ENCODE measurements around the gene VENTX.

VENTX gene

GRCh38 chr10:133287832-133288500, 50.3 kb downstream of the VENTX start:
- Histone ChIP-seq H3F3A (ENCODE audit: control insufficient read depth, insufficient read depth) (no peaks in the 10 kb centered on the region), H4K20me1 (ENCODE audit: control insufficient read depth, insufficient read depth, low read depth, low read length) (no peaks in the 10 kb centered on the region), H3K4me3 (ENCODE audit: low read length) (no peak overlapping the region), H3K27me3 (ENCODE audit: control insufficient read depth, low read length) (no peaks in the 10 kb centered on the region), H3K27ac (ENCODE audit: low read depth, low read length) (no peak overlapping the region), H3K9me2 (replicated peaks; ENCODE audit: control insufficient read depth, low read length) (no peaks in the 10 kb centered on the region), H3K4me1 (ENCODE audit: control insufficient read depth, low read length) (no peaks in the 10 kb centered on the region), H3K36me3 (ENCODE audit: control insufficient read depth, low read length) (peaks cover 47% of the 10 kb centered on the region), H3K4me2 (ENCODE audit: low read length) (no peak overlapping the region), H3K9me3 (ENCODE audit: control insufficient read depth, insufficient read depth, low read length) (no peaks in the 10 kb centered on the region), H3K79me2 (ENCODE audit: control insufficient read depth, low read length) (no peaks in the 10 kb centered on the region)
- TF ChIP-seq, protein P1, sequence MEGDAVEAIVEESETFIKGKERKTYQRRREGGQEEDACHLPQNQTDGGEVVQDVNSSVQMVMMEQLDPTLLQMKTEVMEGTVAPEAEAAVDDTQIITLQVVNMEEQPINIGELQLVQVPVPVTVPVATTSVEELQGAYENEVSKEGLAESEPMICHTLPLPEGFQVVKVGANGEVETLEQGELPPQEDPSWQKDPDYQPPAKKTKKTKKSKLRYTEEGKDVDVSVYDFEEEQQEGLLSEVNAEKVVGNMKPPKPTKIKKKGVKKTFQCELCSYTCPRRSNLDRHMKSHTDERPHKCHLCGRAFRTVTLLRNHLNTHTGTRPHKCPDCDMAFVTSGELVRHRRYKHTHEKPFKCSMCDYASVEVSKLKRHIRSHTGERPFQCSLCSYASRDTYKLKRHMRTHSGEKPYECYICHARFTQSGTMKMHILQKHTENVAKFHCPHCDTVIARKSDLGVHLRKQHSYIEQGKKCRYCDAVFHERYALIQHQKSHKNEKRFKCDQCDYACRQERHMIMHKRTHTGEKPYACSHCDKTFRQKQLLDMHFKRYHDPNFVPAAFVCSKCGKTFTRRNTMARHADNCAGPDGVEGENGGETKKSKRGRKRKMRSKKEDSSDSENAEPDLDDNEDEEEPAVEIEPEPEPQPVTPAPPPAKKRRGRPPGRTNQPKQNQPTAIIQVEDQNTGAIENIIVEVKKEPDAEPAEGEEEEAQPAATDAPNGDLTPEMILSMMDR (IDR thresholded peaks at IDR 0.05; ENCODE audit: low read depth, low read length, poor library complexity, severe bottlenecking), result no peak
- no peak for TF ChIP-seq EZH2phosphoT487 (IDR thresholded peaks at IDR 0.05; ENCODE audit: borderline replicate concordance, low read length)

GRCh38 chr10:133289761-133290160, 52.1 kb downstream of the VENTX start:
- Histone ChIP-seq H3K79me2 (ENCODE audit: control insufficient read depth, low read length) (no peaks in the 10 kb centered on the region), H3K4me1 (ENCODE audit: control insufficient read depth, low read length) (no peaks in the 10 kb centered on the region), H3K9me2 (replicated peaks; ENCODE audit: control insufficient read depth, low read length) (no peaks in the 10 kb centered on the region), H3K4me3 (ENCODE audit: low read length) (no peak overlapping the region), H3K4me2 (ENCODE audit: low read length) (no peak overlapping the region), H3K36me3 (ENCODE audit: control insufficient read depth, low read length) (peaks cover 49% of the 10 kb centered on the region), H3K9me3 (ENCODE audit: control insufficient read depth, insufficient read depth, low read length) (no peaks in the 10 kb centered on the region), H4K20me1 (ENCODE audit: control insufficient read depth, insufficient read depth, low read depth, low read length) (no peaks in the 10 kb centered on the region), H3K27ac (ENCODE audit: low read depth, low read length) (no peak overlapping the region), H3F3A (ENCODE audit: control insufficient read depth, insufficient read depth) (no peaks in the 10 kb centered on the region), H3K27me3 (ENCODE audit: control insufficient read depth, low read length) (no peaks in the 10 kb centered on the region)
- no peak for TF ChIP-seq EZH2phosphoT487 (IDR thresholded peaks at IDR 0.05; ENCODE audit: borderline replicate concordance, low read length)
- TF ChIP-seq, protein P1 (IDR thresholded peaks at IDR 0.05; ENCODE audit: low read depth, low read length, poor library complexity, severe bottlenecking), result no peak

All from DOHH2 (cell line).